HepG2 (cell line): Measurements from ENCODE around the gene TUT7. TPM values are rescaled to one million over a fixed set of nuclear protein-coding genes. Genes with fewer than 3 reads are reported as not detected.

ENCODE experiments used
- AFF4 ChIP-seq: sonication (generic); formaldehyde crosslinking; IDR thresholded peaks from 2 replicates; pipeline ENCODE4 v1.4.0; 2020; ENCODE audit warnings: missing genetic modification reagents
- ARID3A ChIP-seq: IDR thresholded peaks from 2 replicates; pipeline ENCODE4 v1.6.1; 2012; ENCODE audit warnings: low read depth, low read length, improper control_type of control experiment
- CREBL2 ChIP-seq: sonication (generic); formaldehyde crosslinking; IDR thresholded peaks from 2 replicates; pipeline ENCODE4 v1.8.1; 2023; ENCODE audit warnings: missing genetic modification reagents, mild to moderate bottlenecking, borderline replicate concordance
- ETS1 ChIP-seq: sonication (generic); formaldehyde crosslinking; IDR thresholded peaks from 2 replicates; pipeline ENCODE4 v1.4.0; 2020; ENCODE audit warnings: missing genetic modification reagents
- IRF2 ChIP-seq: IDR thresholded peaks from 2 replicates; pipeline ENCODE4 v1.6.1; 2018; ENCODE audit warnings: missing genetic modification reagents, missing compliant biosample characterization
- MTA3 ChIP-seq: sonication (generic); formaldehyde crosslinking; IDR thresholded peaks from 2 replicates; pipeline ENCODE4 v1.4.0; 2020; ENCODE audit warnings: missing genetic modification reagents
- MYC ChIP-seq: sonication (generic); formaldehyde crosslinking; IDR thresholded peaks from 2 replicates; pipeline ENCODE4 v1.9.0; 2021; ENCODE audit warnings: missing genetic modification reagents, borderline replicate concordance
- POGZ ChIP-seq: sonication (generic); formaldehyde crosslinking; IDR thresholded peaks from 2 replicates; pipeline ENCODE4 v1.4.0; 2020; ENCODE audit warnings: mild to moderate bottlenecking, missing genetic modification reagents
- RXRA ChIP-seq: sonication (generic); formaldehyde crosslinking; IDR thresholded peaks from 2 replicates; pipeline ENCODE4 v1.5.1; 2020; ENCODE audit warnings: missing genetic modification reagents
- SIN3A ChIP-seq: IDR thresholded peaks from 2 replicates; pipeline ENCODE4 v1.6.1; 2011; ENCODE audit warnings: low read depth, mild to moderate bottlenecking, control low read depth, low read length, borderline replicate concordance
- TEAD2 ChIP-seq: sonication (generic); formaldehyde crosslinking; IDR thresholded peaks from 2 replicates; pipeline ENCODE4 v1.9.0; 2021; ENCODE audit warnings: missing genetic modification reagents
- TMF1 ChIP-seq: sonication (generic); formaldehyde crosslinking; IDR thresholded peaks from 2 replicates; pipeline ENCODE4 v1.8.1; 2022; ENCODE audit warnings: low read depth, missing genetic modification reagents
- YEATS4 ChIP-seq: sonication (generic); formaldehyde crosslinking; IDR thresholded peaks from 2 replicates; pipeline ENCODE4 v1.4.0; 2020; ENCODE audit warnings: missing genetic modification reagents, borderline replicate concordance
- ZBTB2 ChIP-seq: sonication (generic); formaldehyde crosslinking; IDR thresholded peaks from 2 replicates; pipeline ENCODE4 v1.8.0; 2022; ENCODE audit warnings: low read depth, missing genetic modification reagents
- ZBTB37 ChIP-seq: sonication (generic); formaldehyde crosslinking; IDR thresholded peaks from 2 replicates; pipeline ENCODE4 v1.4.0; 2020; ENCODE audit warnings: mild to moderate bottlenecking, missing genetic modification reagents
- ZMYM2 ChIP-seq: sonication (generic); formaldehyde crosslinking; IDR thresholded peaks from 2 replicates; pipeline ENCODE4 v1.8.0; 2022; ENCODE audit warnings: mild to moderate bottlenecking, missing genetic modification reagents
- ZNF253 ChIP-seq: sonication (generic); formaldehyde crosslinking; IDR thresholded peaks from 2 replicates; pipeline ENCODE4 v1.8.0; 2022; ENCODE audit warnings: mild to moderate bottlenecking, missing genetic modification reagents, borderline replicate concordance
- ZNF510 ChIP-seq: sonication (generic); formaldehyde crosslinking; IDR thresholded peaks from 2 replicates; pipeline ENCODE4 v1.4.0; 2020; ENCODE audit warnings: low read depth, mild to moderate bottlenecking, missing genetic modification reagents
- ZSCAN30 ChIP-seq: sonication (generic); formaldehyde crosslinking; IDR thresholded peaks from 2 replicates; pipeline ENCODE4 v1.5.0; 2020; ENCODE audit warnings: mild to moderate bottlenecking, missing genetic modification reagents
- polyA plus RNA-seq, 8 experiments: library from polyadenylated mRNA; depleted of rRNA in 3 of 8; stranded (reverse) in 7 of 8; unstranded in 1 of 8; fragments of >200 nt; fragmentation: Illumina TruSeq in 4 of 8; extraction: Trizol in 4 of 8; gene quantifications; 2 replicates each; pipeline versions ENCODE4 v1.2.1 to v1.2.3, GENCODE V29; 2011 to 2016; ENCODE audit warnings: low read depth in 4 of 8, missing spikeins in 1 of 8, mixed read lengths in 1 of 8; ENCODE audit not compliant: insufficient read depth in 1 of 8
- total RNA-seq, 5 experiments: library from RNA; depleted of rRNA; stranded (reverse); fragments of >200 nt; fragmentation: Illumina TruSeq; extraction: Trizol; gene quantifications; 2 replicates each; pipeline ENCODE4 v1.2.3, GENCODE V29; 2016; ENCODE audit warnings: low read depth in 1 of 5

Gene TUT7
- total and polyA plus RNA-seq, 2 of the 13 experiments (the other 11 are each of a cell fraction or from before 2014, with no cell fraction given), result 12.0 to 19.4 TPM

GRCh38 chr9:86336058-86336457 lies 18.2 kb downstream of the TUT7 start (continued):
- TF ChIP-seq ZBTB2 (no peak), ZSCAN30 (CRISPR knock-in tag) (no peak), RXRA (CRISPR knock-in tag) (no peak), ZNF510 (CRISPR knock-in tag) (no peak), ZBTB37 (CRISPR knock-in tag) (peak; percentile 80), YEATS4 (no peak), MYC (no peak), TMF1 (no peak), MTA3 (CRISPR knock-in tag) (no peak), AFF4 (CRISPR knock-in tag) (no peak), ETS1 (CRISPR knock-in tag) (no peak), SIN3A (no peak), CREBL2 (CRISPR knock-in tag) (no peak), TEAD2 (CRISPR knock-in tag) (no peak), ARID3A (peak; percentile 90), IRF2 (CRISPR knock-in tag) (peak; percentile 19; the same call in 1 of the 2 replicates), ZMYM2 (CRISPR knock-in tag) (no peak), ZNF253 (CRISPR knock-in tag) (no peak), POGZ (CRISPR knock-in tag) (peak; percentile 60)
